Loucy (cell line): ENCODE measurements around the gene SLC6A9.

Experiments used
- H2AFZ ChIP-seq: fragments of 200-600 bp; sonication (generic); 2 replicates; pipeline ENCODE4 v1.6.0; 2016; ENCODE audit warnings: antibody characterized with exemption, mild to moderate bottlenecking, low read length, moderate library complexity
- H3F3A ChIP-seq: fragments of 200-600 bp; 2 replicates; pipeline ENCODE4 v1.6.0; 2016; ENCODE audit warnings: antibody characterized with exemption, low read depth, mild to moderate bottlenecking
- H3K27me3 ChIP-seq: fragments of 200-600 bp; sonication (generic); 2 replicates; pipeline ENCODE4 v1.6.1; 2014; ENCODE audit warnings: low read length, mild to moderate bottlenecking; ENCODE audit not compliant: insufficient read depth, poor library complexity, severe bottlenecking
- H3K36me3 ChIP-seq: fragments of 200-600 bp; sonication (generic); 2 replicates; pipeline ENCODE4 v1.6.1; 2016; ENCODE audit warnings: low read length; ENCODE audit not compliant: insufficient read depth
- H3K4me1 ChIP-seq: fragments of 200-600 bp; sonication (generic); 2 replicates; pipeline ENCODE4 v1.5.1; 2014; ENCODE audit warnings: low read length, mild to moderate bottlenecking; ENCODE audit not compliant: insufficient read depth, poor library complexity, severe bottlenecking
- H3K4me2 ChIP-seq: fragments of 200-600 bp; sonication (generic); 2 replicates; pipeline ENCODE4 v1.6.0; 2014; ENCODE audit warnings: antibody characterized with exemption, low read length, low read depth, mild to moderate bottlenecking; ENCODE audit not compliant: poor library complexity, severe bottlenecking
- H3K4me3 ChIP-seq: fragments of 200-600 bp; sonication (generic); 2 replicates; pipeline ENCODE4 v1.5.1; 2014; ENCODE audit warnings: low read length, mild to moderate bottlenecking, mixed read lengths; ENCODE audit not compliant: poor library complexity, severe bottlenecking
- H3K79me2 ChIP-seq: fragments of 200-600 bp; sonication (generic); 2 replicates; pipeline ENCODE4 v1.6.1; 2014; ENCODE audit warnings: low read length; ENCODE audit not compliant: insufficient read depth
- H3K9ac ChIP-seq: fragments of 200-600 bp; sonication (generic); 2 replicates; pipeline ENCODE4 v1.6.0; 2014; ENCODE audit warnings: mild to moderate bottlenecking, low read depth, low read length, moderate library complexity; ENCODE audit not compliant: poor library complexity, severe bottlenecking
- H3K9me2 ChIP-seq: fragments of 200-600 bp; sonication (generic); replicated peaks from 2 replicates; pipeline ENCODE4 v1.6.1; 2016; ENCODE audit warnings: low read depth, low read length, mixed read lengths
- H3K9me3 ChIP-seq: fragments of 200-600 bp; sonication (generic); 2 replicates; pipeline ENCODE4 v1.6.1; 2014; ENCODE audit warnings: mild to moderate bottlenecking, antibody characterized with exemption, low read length, low read depth; ENCODE audit not compliant: insufficient read depth
- H4K20me1 ChIP-seq: fragments of 200-600 bp; sonication (generic); 2 replicates; pipeline ENCODE4 v1.6.0; 2014; ENCODE audit warnings: antibody characterized with exemption, low read length, mild to moderate bottlenecking; ENCODE audit not compliant: insufficient read depth, poor library complexity, severe bottlenecking
- EZH2phosphoT487 ChIP-seq: fragments of 200-600 bp; IDR thresholded peaks from 2 replicates; pipeline ENCODE4 v1.6.1; 2018; ENCODE audit warnings: antibody characterized with exemption, mild to moderate bottlenecking, moderate library complexity, borderline replicate concordance
- TF ChIP-seq, protein P1 (sequence below): fragments of 200-600 bp; sonication (generic); conservative IDR thresholded peaks from 2 replicates; pipeline ENCODE4 v1.5.1; 2014; ENCODE audit warnings: mild to moderate bottlenecking, antibody characterized with exemption, low read length

The SLC6A9 gene

GRCh38 chr1:43973981-43974442 is 57.2 kb downstream of the SLC6A9 start:
- peak overlapping the region; percentile 94 for H2AFZ ChIP-seq
- TF ChIP-seq EZH2phosphoT487: no peak
- TF ChIP-seq, protein P1, sequence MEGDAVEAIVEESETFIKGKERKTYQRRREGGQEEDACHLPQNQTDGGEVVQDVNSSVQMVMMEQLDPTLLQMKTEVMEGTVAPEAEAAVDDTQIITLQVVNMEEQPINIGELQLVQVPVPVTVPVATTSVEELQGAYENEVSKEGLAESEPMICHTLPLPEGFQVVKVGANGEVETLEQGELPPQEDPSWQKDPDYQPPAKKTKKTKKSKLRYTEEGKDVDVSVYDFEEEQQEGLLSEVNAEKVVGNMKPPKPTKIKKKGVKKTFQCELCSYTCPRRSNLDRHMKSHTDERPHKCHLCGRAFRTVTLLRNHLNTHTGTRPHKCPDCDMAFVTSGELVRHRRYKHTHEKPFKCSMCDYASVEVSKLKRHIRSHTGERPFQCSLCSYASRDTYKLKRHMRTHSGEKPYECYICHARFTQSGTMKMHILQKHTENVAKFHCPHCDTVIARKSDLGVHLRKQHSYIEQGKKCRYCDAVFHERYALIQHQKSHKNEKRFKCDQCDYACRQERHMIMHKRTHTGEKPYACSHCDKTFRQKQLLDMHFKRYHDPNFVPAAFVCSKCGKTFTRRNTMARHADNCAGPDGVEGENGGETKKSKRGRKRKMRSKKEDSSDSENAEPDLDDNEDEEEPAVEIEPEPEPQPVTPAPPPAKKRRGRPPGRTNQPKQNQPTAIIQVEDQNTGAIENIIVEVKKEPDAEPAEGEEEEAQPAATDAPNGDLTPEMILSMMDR: no peak

GRCh38 chr1:43971336-43971980 is 59.8 kb downstream of the SLC6A9 start:
- TF ChIP-seq, protein P1: no peak
- TF ChIP-seq EZH2phosphoT487: no peak
- no peak overlapping the region for H2AFZ ChIP-seq
- H3K9ac ChIP-seq: no peak overlapping the region
- H3K79me2 ChIP-seq: peaks cover 29% of the 10 kb centered on the region
- H3K9me3 ChIP-seq: no peaks in the 10 kb centered on the region
- no peaks in the 10 kb centered on the region for H3K9me2 ChIP-seq
- H3K4me1 ChIP-seq: peaks cover 25% of the 10 kb centered on the region
- H4K20me1 ChIP-seq: peaks cover 14% of the 10 kb centered on the region
- H3F3A ChIP-seq: no peaks in the 10 kb centered on the region; the same call in 1 of the 2 replicates
- no peak overlapping the region for H3K4me3 ChIP-seq
- no peaks in the 10 kb centered on the region for H3K27me3 ChIP-seq
- peak overlapping the region; percentile 97 for H3K4me2 ChIP-seq
- no peaks in the 10 kb centered on the region for H3K36me3 ChIP-seq

More at GRCh38 chr1:43973981-43974442, 57.2 kb downstream of the SLC6A9 start:
- H3K9me2 ChIP-seq: no peaks in the 10 kb centered on the region
- peaks cover 36% of the 10 kb centered on the region for H4K20me1 ChIP-seq
- no peaks in the 10 kb centered on the region for H3K36me3 ChIP-seq
- no peaks in the 10 kb centered on the region; the same call in 1 of the 2 replicates for H3F3A ChIP-seq
- H3K4me3 ChIP-seq: peak overlapping the region; percentile 91
- peak overlapping the region; percentile 93 for H3K4me2 ChIP-seq
- H3K9me3 ChIP-seq: no peaks in the 10 kb centered on the region
- H3K4me1 ChIP-seq: peaks cover 47% of the 10 kb centered on the region
- H3K27me3 ChIP-seq: no peaks in the 10 kb centered on the region
- H3K9ac ChIP-seq: peak overlapping the region; percentile 90
- peaks cover 53% of the 10 kb centered on the region for H3K79me2 ChIP-seq

DNA sequence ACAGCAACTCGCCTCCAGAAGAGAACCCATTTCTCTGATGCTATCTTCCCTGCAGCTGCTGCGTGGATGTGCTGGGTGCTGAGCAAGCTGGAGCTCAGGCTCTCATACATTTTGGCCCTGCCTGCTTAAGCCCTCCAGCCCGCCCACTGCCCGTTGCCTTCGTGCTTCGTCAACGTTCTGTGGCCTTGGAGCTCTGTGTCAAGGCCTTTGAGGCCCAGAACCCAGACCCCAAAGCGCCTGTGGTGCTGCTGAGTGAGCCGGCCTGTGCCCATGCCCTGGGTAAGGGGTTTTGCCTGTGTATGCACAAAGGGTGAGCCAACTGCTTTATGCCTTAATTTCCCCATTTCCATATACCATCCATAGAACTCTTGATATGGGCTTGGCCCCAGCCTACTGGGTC is 60.4 kb downstream of the SLC6A9 start:
- H3K36me3 ChIP-seq: no peaks in the 10 kb centered on the region
- H3F3A ChIP-seq: no peaks in the 10 kb centered on the region; the same call in 1 of the 2 replicates
- peaks cover 9% of the 10 kb centered on the region for H4K20me1 ChIP-seq
- H3K27me3 ChIP-seq: no peaks in the 10 kb centered on the region
- peak overlapping the region; percentile 74 for H3K9ac ChIP-seq
- peak overlapping the region; percentile 97 for H3K4me2 ChIP-seq
- no peak overlapping the region for H2AFZ ChIP-seq
- TF ChIP-seq EZH2phosphoT487: no peak
- TF ChIP-seq, protein P1: no peak
- peak overlapping the region; percentile 97 for H3K4me3 ChIP-seq
- peaks cover 23% of the 10 kb centered on the region for H3K79me2 ChIP-seq
- H3K4me1 ChIP-seq: peaks cover 20% of the 10 kb centered on the region
- no peaks in the 10 kb centered on the region for H3K9me3 ChIP-seq
- H3K9me2 ChIP-seq: no peaks in the 10 kb centered on the region
